Type B pancreatic cell (in vitro differentiated cells): Measurements from ENCODE around the gene GALNT12. TPM values are rescaled to one million over a fixed set of nuclear protein-coding genes. Genes with fewer than 3 reads are reported as not detected.

Source experiments
- DNase-seq: peaks from one replicate; pipeline ENCODE4 v3.0.0; 2021; ENCODE audit warnings: mixed read lengths; ENCODE audit not compliant: unreplicated experiment; ENCODE audit errors: extremely low spot score
- H3K27ac Mint-ChIP-seq: 2 replicates; pipeline ENCODE4 v1.8.0; 2021; ENCODE audit warnings: mild to moderate bottlenecking, mixed read lengths
- H3K27me3 Mint-ChIP-seq: 2 replicates; pipeline ENCODE4 v1.8.0; 2021; ENCODE audit warnings: mixed read lengths
- H3K36me3 Mint-ChIP-seq: 2 replicates; pipeline ENCODE4 v1.8.0; 2021; ENCODE audit warnings: mixed read lengths
- H3K4me1 Mint-ChIP-seq: one replicate; pipeline ENCODE4 v1.8.0; 2021; ENCODE audit warnings: mixed read lengths; ENCODE audit not compliant: unreplicated experiment
- H3K4me3 Mint-ChIP-seq: 2 replicates; pipeline ENCODE4 v1.8.0; 2021; ENCODE audit warnings: mild to moderate bottlenecking, mixed read lengths
- H3K9me3 Mint-ChIP-seq: 2 replicates; pipeline ENCODE4 v1.8.0; 2021; ENCODE audit warnings: mixed read lengths
- total RNA-seq: library from RNA; stranded (reverse); gene quantifications from 2 replicates; pipeline ENCODE4 v1.2.1, GENCODE V29; 2021; ENCODE audit warnings: low replicate concordance
- TF ChIP-seq, protein P1 (sequence below): fragments of 200-600 bp; sonication (generic); conservative IDR thresholded peaks from 2 replicates; pipeline ENCODE4 v1.5.0; 2021; ENCODE audit warnings: antibody characterized with exemption, mild to moderate bottlenecking

The GALNT12 gene
- total RNA-seq, 1 donor from 2014 or later: 25.8 TPM

DNA sequence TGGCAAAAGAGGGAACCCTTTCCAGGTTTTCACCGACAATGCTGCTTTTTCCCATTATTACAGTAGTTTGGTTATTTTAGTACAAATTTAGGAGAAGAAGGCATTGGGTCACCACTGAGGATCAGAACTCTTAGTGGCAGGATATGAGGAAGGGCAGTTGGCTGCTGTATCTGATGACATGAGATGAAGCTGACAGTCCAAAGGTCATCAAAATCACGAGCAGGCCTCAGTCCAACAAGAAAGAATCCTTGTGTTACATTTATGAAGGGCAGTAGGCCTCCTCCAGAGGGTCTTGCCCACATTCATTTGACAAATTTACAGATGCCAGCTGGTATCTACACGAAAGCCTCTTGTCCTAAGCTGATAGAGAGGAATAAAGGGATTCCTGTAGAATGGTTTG, 86.7 kb downstream of the GALNT12 start:
- Mint-ChIP-seq H3K36me3 (no peaks in the 10 kb centered on the region), H3K4me3 (no peak overlapping the region), H3K4me1 (no peaks in the 10 kb centered on the region), H3K27ac (no peak overlapping the region), H3K27me3 (peaks cover 6% of the 10 kb centered on the region), H3K9me3 (peaks cover 8% of the 10 kb centered on the region)
- DNase-seq: no peak
- TF ChIP-seq, protein P1, sequence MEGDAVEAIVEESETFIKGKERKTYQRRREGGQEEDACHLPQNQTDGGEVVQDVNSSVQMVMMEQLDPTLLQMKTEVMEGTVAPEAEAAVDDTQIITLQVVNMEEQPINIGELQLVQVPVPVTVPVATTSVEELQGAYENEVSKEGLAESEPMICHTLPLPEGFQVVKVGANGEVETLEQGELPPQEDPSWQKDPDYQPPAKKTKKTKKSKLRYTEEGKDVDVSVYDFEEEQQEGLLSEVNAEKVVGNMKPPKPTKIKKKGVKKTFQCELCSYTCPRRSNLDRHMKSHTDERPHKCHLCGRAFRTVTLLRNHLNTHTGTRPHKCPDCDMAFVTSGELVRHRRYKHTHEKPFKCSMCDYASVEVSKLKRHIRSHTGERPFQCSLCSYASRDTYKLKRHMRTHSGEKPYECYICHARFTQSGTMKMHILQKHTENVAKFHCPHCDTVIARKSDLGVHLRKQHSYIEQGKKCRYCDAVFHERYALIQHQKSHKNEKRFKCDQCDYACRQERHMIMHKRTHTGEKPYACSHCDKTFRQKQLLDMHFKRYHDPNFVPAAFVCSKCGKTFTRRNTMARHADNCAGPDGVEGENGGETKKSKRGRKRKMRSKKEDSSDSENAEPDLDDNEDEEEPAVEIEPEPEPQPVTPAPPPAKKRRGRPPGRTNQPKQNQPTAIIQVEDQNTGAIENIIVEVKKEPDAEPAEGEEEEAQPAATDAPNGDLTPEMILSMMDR: no peak

DNA sequence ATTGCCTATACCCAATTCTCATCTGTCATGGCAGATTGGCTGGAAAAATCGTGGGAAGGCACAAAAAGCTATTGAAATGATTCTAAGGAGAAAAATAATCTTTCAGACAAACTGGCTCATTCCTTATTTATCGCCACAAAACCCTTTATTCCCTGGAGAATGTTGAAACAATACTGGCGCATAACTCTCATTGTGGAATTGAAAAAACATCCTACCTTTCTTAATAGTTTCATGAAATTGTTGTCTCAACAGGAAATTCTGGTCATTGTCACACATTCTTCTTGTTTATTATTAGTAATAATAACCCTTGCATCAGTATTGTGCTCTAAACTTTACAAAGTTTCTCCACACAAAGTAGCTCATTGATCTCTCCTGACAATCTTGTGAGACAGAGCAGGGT, 87.3 kb downstream of the GALNT12 start:
- Mint-ChIP-seq H3K9me3 (peaks cover 8% of the 10 kb centered on the region), H3K27me3 (peaks cover 8% of the 10 kb centered on the region), H3K36me3 (no peaks in the 10 kb centered on the region), H3K4me1 (peaks cover 4% of the 10 kb centered on the region), H3K4me3 (no peak overlapping the region), H3K27ac (no peak overlapping the region)
- DNase-seq: no peak
- TF ChIP-seq, protein P1: no peak

DNA sequence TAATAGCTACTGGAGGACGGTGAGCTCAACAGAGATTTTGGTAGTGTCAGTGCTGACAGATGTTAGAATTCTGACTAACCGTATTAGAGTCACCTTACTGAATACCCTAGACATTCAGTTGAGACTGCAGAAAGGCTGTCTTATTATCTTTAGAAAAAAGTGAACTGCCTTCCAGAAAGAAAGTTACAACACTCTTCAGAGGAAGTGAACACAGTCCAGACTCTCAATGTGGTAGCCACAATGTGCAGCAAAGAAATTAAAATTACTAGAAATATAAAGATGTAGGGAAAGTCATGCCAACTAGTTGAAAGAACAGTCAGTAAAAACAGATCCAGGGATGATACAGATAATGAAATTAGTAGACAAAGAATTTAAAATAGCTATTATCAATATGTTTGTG, 89.2 kb downstream of the GALNT12 start:
- Mint-ChIP-seq H3K4me3 (no peak overlapping the region), H3K4me1 (peaks cover 4% of the 10 kb centered on the region), H3K36me3 (no peaks in the 10 kb centered on the region), H3K27ac (no peak overlapping the region), H3K9me3 (peaks cover 8% of the 10 kb centered on the region), H3K27me3 (peaks cover 8% of the 10 kb centered on the region)
- DNase-seq: no peak
- TF ChIP-seq, protein P1: no peak

DNA sequence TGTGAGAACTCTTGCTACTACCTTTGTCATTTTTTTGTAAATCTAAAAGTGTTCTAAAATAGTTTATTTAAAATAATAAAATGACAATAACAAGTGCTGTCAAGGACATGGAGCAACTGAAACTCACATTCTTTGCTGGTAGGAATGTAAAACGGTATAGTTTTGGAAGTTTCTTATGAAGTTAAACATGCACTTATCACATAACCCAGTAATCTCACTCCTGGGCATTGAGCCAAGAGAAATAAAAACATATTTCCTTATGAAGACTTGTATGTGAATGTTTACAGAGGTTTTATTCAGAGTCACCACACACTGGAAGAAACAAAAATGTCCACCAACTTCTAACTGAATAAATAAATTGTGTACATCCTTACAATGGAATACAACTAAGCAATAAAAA, 90.3 kb downstream of the GALNT12 start:
- TF ChIP-seq, protein P1: no peak
- peaks cover 8% of the 10 kb centered on the region for H3K9me3 Mint-ChIP-seq
- H3K4me3 Mint-ChIP-seq: no peak overlapping the region
- H3K27ac Mint-ChIP-seq: no peak overlapping the region
- no peak for DNase-seq
- H3K4me1 Mint-ChIP-seq: peaks cover 4% of the 10 kb centered on the region
- H3K36me3 Mint-ChIP-seq: no peaks in the 10 kb centered on the region
- H3K27me3 Mint-ChIP-seq: peaks cover 8% of the 10 kb centered on the region

DNA sequence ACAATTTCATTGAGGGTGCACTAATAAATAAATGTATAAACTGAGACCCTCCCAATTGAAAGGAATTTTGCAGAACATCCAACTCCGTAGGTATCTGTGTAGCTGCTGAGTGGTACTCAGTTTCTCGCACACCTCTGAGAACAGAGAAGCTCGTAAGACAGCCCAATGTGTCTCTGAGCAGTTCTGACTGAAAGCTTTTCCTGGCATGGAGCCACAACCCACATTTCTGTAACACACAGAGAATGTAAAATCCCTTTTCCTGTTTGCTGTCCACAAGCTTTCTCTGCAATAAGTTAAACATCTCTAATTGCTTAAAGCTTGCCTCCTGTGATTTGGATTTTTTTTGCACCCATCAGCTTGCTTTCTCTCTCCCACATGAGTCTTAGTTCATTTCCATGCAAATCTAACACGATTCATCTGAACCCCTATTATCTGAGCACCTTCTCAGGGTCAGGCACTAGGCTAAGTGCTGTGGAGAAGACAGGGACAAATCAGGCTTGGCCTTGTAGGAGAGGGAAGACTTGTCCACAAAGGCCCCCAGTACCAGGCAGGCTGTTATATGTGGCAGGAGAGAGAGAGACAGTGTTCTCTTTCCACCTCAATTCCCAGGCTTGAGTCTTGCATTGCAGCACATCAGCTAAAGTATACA, 92.1 kb downstream of the GALNT12 start:
- no peaks in the 10 kb centered on the region for H3K36me3 Mint-ChIP-seq
- DNase-seq: no peak
- no peak overlapping the region for H3K4me3 Mint-ChIP-seq
- H3K9me3 Mint-ChIP-seq: peaks cover 8% of the 10 kb centered on the region
- H3K27ac Mint-ChIP-seq: no peak overlapping the region
- TF ChIP-seq, protein P1: no peak
- peaks cover 8% of the 10 kb centered on the region for H3K27me3 Mint-ChIP-seq
- peaks cover 4% of the 10 kb centered on the region for H3K4me1 Mint-ChIP-seq

Other genes with a start within 250 kb of the GALNT12 start
- 6.3 and 6.4 TPM in 2 replicates for gene GABBR2, start 98.7 kb upstream of the GALNT12 start, total RNA-seq
- 25.2 and 32.2 TPM in 2 replicates for gene ANKS6, start 11.1 kb upstream of the GALNT12 start, total RNA-seq
- 0.12 and 0.68 TPM in 2 replicates for gene COL15A1, start 136.2 kb downstream of the GALNT12 start, total RNA-seq